ENCODE results near the gene RFFL.

- TF ChIP-seq CTCF (conservative IDR thresholded peaks at IDR 0.05) (no peak), ZFX (IDR thresholded peaks at IDR 0.05) (no peak)
Observed at GRCh38 chr17:35094902-35095301, 31.4 kb upstream of the RFFL start.
